Measurements from ENCODE around the gene DNASE2.
"Not testable (repeated sequence)": the region's sequence is repeated elsewhere in the genome, so short reads cannot be mapped to it uniquely, and the experiment has no call there.

The DNASE2 gene

DNA sequence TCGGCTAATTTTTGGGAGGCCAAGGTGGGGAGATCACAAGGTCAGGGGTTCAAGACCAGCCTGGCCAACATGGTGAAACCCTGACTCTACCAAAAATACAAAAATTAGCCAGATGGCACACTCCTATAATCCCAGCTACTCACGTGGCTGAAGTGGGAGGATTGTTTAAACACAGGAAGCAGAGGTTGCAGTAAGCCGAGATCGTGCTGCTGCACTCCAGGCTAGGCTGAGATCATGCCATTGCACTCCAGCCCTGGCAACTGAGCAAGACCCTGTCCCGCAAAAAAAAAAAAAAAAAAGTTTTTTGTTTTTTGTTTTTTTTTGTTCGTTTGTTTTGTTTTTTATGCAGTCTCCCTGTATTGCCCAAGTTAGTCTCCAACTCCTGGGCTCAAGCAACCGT is 21.7 kb downstream of the DNASE2 start:
- no peak for DNase-seq

DNA sequence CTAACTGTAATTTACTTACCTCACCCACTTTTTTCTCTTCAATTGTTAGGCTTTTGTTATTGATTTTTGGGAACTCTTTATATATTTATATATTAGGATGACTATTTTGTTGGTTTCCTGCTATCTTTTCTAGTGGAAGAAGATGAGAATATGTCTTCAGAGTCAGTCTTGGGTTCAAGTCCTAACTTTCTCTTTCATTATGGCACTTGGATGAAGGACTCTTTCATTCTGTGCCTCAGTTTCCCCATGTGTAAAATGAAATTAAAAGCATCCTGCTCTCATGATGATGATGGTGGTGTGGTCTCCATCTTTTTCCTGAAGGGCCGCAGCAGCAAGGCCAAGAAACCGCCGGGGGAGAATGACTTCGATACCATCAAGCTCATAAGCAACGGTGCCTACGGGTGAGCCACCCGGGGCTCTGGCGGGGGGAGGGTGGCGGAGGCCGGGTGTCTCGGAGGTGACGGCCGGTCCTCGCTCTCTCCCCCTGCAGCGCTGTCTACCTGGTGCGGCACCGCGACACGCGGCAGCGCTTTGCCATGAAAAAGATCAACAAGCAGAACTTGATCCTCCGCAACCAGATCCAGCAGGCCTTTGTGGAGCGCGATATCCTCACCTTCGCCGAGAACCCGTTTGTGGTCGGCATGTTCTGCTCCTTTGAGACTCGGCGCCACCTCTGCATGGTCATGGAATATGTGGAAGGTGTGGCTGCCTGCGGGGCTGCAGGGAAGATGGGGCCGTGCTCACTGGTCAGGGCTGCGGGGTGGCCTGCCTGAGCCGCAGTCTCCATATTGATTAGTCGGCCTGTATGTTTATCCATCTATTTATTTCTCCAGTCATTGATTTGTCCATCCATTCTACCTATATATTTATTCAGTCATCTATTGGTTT is 23.0 kb downstream of the DNASE2 start:
- no peak for DNase-seq

DNA sequence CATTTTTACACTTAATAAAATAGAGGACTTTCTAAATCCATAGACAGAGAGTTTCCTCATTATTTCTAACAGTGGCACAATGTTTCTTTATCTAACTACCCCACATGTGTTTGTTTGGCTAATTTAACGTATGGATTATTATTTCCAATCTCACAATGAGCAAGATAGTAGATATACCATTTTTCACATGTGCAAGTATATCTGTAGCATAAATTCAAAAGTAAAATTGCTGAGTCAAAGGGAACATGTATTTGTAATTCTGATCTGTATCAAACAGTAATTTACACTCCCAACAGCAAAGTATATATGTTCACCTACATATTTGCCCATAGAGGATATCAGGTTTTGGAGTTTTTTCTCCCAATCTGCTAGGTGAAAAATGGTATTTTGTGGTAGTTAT is 24.6 kb downstream of the DNASE2 start:
- no peak for DNase-seq

DNA sequence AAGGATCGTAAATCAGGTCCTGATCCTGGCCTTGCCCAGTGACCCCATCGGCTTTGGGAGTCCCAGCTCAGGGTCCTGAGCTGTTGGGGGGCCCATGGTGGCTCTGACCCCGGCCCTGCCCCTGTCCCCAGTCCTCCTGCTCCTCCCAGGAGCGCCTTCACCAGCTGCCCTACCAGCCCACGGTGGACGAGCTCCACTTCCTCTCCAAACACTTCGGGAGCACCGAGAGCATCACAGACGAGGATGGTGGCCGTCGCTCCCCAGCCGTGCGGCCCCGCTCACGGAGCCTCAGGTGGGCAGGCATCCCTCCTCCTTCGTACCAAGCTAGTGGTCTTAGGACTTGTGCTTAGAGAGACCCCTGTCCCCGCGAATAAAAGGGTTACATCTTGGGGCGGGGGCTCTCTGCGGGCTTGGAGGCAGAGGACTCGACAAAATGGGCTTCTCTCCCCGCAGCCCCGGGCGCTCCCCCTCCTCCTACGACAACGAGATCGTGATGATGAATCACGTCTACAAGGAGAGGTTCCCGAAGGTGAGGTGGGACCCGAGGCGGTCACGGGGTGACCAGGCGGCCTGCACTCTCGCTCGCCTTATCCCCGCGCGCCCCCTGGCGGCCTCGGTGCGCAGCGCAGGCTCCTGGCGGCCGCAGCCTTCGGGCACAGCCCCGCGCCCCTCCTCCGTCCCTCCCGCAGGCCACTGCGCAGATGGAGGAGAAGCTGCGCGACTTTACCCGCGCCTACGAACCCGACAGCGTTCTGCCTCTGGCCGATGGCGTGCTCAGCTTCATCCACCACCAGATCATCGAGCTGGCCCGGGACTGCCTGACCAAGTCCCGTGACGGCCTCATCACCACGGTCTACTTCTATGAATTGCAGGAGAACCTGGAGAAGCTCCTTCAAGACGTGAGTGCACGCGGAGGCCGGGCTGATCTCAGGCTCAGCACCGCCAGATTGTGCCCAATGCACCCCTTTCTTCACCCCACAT is 33.8 kb downstream of the DNASE2 start:
- DNase-seq = peak; percentile 75

DNA sequence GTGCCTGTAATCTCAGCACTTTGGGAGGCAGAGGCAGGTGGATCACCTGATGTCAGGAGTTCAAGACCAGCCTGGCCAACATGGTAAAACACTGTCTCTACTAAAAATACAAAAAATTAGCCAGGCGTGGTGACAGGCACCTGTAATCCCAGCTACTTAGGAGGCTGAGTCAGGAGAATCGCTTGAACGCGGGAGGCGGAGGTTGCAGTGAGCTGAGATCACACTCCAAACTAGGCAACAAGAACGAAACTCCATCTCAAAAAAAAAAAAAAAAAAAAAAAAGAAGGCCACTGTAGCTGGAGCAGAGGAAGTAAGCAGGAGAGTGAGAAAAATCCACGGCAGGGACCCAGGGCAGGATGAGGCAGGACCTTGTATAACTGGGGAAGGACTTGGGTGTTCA is 34.6 kb downstream of the DNASE2 start:
- not testable (repeated sequence) for DNase-seq

DNA sequence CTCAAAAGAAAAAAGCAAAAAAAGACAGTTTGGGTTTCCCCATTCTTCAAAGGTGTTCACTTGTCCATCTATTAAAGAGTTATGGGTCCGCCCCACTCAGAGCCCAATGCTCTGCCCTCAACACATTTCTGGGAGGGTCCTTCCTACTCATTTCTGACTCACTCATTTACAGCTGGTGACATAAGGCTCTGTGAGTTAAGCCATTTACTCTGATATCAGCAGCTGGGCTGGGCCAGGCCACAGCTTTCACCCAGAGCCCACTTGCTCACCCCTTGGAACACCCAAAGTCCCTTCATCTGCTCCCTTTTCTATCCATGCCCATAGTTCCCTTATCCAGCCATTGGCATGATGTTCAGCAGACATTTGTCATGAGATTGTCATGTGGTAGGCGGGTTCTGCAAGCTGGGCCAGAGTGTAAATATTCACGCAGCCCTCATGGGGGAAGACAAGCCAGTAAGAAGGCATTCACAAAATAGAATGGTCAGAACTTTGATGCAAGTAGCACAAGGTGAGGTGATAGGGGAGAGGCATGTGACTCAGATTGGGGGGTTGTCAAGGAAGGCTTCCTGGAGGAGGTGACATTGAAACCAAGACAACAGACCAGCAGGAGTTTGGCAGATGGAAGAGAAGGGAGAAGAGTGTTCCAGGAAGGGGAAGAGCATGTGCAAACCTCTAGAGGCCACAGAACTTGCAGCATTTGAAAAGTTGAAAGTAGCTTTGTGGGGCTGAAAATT is 37.1 kb downstream of the DNASE2 start:
- no peak for DNase-seq

DNA sequence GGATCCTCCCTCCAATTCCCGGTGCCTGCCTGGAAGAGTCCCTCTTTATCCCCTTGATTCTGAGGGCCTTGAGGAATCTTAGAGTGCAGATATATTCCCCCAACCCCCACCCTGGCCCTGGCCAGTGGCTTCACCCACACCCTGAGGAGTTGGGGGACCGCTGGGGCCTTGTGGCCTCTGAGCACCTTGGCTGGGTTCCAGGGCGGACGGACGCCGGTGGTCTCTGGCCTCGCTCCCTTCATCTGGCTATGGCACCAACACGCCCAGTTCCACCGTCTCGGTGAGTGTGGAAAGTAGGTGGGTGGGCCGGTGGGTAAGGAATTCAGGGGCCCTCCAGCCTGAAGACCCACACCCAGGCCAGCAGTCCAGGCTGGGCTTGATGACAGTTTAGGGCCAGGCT is 37.9 kb downstream of the DNASE2 start:
- DNase-seq = no peak

DNA sequence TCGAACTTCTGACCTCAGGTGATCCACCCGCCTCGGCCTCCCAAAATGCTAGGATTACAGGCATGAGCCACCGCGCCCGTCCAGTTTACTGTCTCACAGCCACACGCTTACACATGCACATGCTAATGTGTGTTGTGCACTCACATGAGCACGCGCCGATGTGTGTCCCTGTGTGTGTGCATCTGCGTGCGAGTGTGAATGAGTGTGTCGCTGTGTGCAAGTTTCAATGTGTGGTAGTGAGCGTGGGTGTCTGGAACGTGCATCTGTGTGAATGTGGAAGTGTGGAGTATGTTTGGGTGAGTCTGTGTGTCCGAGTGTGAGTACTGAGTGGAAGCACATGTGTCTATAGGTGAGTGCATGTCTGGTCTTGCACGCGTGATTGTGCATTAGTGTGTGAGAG is 38.7 kb downstream of the DNASE2 start:
- DNase-seq = no peak

DNA sequence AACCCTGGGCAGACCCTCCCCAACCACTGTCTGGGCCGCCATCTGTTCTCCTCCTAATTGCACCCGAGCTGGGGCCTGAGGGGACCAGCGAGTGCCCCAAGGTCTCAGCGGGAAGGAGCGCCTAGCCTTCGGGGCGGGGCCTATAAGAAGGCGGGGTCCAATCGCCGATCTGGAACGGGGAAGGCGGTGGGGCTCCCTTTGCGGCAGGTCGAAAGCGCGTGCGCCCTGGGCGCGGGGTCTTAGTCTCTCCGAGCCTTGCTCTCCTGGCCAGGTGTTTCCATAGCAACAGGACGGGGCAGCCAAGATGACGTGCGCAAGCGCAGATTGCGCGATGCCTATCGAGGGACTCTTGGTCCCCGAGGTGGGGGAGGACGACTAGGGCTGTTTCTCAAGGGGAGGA is 40.2 kb downstream of the DNASE2 start:
- no peak for DNase-seq

DNA sequence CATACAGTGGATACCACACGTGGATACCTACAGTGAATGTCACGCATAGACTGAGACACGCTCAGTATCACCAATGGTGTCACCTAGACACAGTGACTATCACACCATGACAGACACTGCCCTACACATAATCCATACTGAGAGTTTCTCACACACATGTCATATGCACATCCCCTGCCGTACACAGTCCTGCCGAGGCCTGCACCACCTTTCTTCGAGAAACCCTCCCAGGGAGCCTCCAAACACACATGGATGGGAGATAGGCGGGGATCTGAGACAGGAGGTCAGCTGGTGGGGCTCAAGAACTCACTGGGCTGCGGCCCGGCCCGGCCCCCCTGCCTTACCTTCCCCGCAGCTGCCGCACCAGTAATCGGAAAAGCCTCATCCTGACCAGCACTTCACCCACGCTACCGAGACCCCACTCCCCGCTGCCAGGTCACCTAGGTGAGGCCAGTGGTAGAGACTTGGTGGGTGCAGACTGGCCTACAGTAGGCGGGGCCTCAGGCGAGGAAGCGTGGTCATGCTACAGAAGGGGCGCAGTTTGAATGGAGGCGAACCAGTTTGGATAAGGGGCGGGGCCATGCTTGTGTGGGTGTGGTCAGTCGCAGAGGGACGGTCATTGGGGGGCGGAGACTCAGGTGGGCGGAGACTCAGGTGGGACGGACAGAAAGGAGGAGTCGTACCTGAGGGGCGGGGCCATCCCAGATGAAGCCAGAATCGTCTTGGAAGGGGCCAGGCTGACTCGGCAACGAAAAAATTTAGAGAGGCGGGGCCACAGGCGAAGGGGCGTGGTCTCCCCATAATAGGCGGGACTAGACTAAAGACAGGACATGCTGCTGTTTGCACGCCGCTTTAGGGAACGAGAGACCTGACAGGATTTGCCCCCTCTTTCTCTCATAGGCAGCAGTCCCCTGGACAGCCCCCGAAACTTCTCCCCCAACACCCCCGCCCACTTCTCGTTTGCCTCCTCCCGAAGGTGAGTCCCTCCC is 40.9 kb downstream of the DNASE2 start:
- peak; percentile 32 for DNase-seq

DNA sequence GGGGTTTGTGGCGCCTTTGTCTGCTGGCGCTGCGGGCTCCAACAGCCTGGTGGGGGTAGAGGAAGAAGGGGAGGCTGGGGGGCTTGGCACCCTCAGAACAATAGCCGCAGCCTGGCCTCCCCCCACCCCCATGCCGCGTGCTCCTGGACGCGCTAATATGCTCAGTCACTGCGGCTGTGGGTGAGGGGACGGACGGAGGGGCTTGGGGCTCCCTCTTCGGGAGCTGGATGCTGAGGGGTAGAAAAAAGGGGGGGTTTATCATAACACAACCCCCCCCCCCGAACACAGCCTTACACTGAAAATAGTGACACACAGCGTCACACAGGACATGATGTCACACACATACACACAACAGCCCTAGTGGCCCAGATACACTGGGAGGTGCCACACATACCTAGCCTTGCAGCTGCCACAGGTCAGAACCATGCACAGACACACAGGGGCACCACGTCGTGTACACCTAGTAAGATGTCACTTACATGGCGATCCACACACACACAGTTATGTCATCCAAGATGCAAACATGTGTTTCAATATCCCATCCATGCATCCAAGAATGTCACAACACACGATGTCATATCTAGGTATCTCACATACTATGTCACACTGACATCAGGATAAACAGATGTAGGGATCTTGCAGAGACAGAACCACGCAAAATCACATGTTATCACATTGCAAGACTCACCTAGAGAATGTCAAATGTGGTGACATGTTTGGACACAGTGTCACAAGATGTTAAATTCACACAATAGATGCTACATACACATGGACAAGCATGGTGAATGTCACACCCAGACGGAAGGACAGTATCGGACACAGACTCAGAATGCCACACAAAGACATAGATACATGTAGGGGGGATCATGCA is 42.1 kb downstream of the DNASE2 start:
- DNase-seq = no peak

DNA sequence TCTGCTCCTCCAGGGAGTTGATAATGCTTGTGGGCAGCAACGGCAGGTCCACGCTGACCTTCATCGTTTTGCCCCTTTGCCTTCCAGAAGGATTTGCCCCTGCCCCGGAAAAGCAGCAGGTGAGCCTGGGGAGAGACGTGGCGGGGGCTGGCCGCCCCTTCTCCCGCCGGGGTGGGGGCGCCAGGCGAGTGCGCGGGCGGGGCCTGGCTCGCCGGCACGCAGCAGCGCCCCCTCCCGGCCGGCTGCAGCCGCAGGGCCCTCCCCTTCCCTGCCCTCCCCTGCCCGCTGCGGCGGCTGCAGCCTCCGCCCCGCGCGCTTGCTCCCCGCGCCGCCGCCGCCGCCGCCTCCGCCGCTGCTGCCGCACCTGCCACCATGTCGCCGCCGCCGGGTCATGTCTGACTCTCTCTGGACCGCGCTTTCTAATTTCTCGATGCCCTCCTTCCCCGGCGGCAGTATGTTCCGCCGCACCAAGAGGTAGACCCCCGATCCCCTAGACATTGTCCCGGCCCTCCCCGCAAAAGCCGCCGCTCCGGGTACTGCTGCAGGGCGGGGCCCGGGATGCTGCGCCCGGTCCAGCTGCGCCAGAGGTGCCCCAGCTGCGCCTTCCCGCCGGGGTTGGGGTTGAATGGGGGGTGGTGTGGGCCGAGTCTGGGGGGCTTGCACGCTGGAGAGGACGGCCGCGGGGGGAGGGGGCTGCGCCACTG is 42.9 kb downstream of the DNASE2 start, which contains the start of gene MAST1:
Gene MAST1 (plus strand): TSS at position 334 of the 704 bp plus-strand sequence. CDS start 58 bp downstream, at position 392.
- peak; percentile 50 for DNase-seq

DNA sequence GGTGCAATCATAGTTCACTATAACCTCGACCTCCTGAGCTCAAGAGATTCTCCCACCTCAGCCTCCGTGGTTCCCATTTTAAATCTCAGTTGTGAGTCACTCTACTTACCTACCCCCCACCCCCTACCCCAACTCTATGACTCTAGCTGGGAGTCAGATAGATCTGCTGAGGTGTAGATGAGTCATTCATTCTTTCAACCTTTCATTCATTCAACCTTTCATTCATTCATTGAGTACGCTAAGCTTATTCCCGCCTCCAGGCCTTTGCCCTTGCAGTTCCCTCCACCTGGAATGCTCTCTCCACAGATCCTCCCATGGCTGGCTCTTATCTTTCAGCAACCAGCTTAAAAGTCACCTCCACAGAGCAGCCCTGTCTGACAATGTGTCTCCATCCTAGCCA is 44.0 kb downstream of the DNASE2 start:
- DNase-seq = no peak

DNA sequence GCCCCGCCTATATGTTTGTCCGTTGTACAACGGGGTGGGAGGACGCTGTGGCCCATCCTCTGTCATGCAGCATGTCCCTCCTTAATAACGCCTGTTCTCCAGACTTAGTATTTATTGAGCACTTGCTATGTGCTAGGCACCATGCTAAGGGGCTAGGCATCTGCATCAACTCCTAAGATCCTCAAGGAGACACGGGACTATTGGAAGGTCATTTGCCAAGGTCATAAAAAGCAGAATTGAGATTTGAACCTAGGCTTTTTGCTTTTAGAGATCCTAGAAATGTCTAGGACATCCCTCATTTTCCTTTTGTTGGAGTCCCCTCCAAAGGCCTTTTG is 44.8 kb downstream of the DNASE2 start:
- DNase-seq = no peak

DNA sequence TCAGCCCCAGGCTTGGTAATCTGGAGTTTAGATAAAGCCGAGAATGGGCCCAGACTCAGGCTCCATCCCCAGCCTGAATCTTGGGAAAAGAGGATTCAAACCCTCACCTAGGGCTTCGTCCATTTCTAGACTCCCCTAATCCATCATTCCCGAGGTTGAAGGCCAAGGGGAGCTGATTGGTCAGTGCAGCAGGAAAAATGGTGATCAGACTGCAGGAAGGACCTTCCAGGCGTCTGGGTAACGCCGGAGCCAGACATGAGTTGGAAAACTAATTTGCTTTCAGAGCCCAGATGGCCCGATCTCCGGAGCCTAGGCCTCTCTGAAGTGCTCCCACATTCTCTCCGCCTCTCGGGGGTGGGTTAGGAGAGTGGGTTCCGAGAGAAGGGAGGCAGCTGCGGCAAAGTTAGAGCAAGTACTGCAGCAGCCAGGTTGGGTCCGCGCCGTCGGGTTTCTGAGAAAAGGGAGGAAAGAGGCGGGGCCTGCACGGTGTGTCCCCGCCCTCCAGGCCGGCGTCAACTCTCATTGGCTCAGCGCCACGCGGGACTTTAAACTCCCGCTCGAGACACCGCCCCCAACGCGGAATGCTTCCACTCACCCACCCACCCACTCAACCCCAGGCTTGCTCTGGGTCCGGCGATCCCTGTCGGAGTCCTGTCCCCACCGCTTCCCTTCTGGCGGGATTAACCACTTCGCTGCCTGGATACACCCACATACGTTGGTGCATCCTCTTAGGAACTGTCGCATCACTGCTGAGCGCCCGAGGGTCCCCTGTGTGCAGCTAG is 46.1 kb downstream of the DNASE2 start:
- DNase-seq = no peak

DNA sequence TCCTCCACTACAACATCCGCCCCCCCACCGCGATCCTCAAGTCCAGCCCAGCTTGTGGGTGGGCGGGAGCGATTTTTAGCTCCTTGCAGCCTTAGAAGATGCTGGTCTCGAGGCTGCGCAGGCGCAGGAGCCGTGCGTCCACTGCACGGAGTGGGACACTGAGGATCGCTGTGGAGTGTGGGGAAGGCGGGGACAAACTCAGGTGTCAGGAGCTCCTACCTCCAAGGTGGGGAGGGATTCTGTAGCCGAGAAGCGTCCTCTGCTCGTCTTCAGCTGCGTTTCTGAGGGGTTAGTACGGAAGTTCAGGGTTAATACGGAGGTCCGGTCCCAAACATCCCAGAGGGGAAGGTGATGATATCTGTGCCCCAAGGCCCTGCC is 46.7 kb downstream of the DNASE2 start, which contains the start of gene RTBDN:
Gene RTBDN (minus strand): TSS at position 14 of the 378 bp plus-strand sequence. CDS start 4,600 bp downstream, outside the sequence.
- no peak for DNase-seq

DNA sequence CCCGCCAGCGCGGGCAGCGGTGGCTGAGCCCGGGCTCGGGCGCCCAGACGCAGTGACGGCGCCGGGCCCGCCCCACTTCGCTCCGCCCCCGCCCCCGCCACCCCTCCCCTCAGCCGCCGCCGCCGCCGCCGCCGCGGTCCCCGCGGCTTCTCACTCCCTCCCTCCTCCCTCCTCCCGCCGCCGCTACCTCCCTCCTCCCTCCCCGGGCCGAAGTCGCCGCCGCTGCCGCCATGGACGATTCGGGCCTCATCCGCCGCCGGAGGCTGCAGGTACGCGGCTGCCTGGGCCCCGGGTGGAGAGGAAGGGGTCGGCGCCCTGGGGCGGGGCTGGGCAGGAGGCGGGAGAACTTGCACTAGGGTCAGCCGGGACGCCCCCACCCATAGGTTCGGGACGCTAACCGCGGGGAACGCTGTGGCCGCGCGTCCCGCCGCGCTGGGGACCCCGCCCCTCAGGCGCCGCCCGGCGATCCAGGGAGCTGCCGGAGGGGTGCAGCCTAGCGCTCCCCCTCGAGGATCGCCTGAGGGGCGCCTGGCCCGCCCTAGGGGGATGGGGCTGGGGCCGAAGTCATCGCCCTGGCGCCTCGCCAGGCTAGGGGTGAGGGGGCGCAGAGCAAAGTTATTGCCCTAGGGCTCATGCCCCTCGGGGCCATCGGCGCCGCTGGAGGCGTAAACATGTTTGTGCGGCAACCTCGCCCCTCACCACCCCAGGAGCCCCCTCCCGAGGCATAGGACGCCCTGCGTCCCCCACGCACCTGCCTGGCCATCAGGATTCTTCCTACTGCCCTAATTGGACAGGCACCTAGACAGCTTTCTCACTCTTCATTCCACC is 47.3 kb downstream of the DNASE2 start:
- peak; percentile 35 for DNase-seq

DNA sequence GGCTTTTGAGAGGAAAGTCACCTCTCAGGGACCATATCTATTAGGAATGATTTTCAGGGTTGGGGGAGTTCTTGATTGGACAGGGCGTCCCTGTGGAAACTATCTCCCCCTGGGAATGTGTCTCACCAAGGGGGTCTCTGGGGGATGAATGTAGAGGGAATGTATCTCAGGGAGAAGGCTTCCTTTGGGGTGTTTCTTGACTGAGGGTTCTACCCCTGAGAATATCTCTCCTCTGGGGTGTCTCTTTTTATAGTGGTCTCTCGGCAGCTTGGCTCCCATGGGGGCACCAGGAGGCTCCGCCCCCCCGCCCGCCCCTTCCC is 47.9 kb downstream of the DNASE2 start:
- no peak for DNase-seq
